Measurements from ENCODE around the gene CPPED1.

CPPED1 gene

DNA sequence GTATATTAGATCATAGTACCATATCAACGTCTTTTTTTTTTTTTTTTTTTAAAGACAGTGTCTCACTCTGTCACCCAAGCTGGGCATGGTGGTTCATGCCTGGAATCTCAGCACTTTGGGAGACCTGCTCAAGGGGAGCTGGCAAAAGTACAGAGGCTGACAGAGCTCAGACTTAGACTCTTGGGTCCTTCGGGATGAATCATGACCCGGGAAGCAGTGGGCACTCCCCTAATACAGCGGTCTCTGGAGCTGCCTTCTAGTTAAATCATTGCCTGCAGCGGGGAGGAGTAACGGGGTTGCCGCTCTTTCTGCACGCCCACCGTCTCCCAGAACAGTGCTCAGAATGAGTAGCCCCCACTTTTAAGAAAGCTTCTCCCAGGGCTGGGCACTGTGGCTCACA lies 174.4 kb downstream of the CPPED1 start:
- DNase-seq, result no peak

DNA sequence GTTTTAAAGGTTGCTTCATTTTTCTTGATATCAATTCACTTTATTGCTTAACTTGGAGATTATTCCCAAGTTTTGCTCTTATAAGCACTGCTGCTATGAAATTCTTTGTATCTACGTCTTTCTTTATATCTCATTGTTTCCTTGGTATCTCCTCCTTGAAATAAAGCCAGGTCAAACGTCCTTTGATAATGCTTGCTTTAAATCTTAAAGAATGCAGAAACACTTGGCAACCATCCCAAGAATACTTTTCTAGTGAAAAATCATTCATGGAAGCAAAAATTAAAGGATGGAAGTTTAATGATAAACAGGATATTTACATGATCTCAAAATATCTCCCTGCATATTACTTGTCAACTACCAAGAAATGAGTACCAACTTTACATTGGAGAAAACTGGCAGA lies 175.2 kb downstream of the CPPED1 start:
- DNase-seq, result no peak

DNA sequence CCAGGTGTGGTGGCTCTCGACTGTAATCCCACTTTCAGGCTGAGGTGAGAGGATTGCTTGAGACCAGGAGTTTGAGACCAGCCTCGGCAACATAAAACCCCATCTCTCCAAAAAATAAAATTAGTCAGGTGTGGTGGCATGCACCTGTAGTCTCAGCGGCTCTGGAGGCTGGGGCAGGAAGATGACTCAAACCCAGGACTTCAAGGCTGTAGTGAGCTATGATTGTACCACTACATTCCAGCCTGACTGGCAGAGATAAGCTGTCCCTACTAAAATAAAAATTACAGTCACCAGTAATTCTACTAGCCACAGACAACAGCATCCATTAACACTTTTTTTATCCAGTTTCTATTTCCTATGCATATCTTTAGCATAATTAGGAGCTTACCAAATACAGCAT lies 176.3 kb downstream of the CPPED1 start:
- DNase-seq, result peak in 1 of 2 experiments; percentile 15

DNA sequence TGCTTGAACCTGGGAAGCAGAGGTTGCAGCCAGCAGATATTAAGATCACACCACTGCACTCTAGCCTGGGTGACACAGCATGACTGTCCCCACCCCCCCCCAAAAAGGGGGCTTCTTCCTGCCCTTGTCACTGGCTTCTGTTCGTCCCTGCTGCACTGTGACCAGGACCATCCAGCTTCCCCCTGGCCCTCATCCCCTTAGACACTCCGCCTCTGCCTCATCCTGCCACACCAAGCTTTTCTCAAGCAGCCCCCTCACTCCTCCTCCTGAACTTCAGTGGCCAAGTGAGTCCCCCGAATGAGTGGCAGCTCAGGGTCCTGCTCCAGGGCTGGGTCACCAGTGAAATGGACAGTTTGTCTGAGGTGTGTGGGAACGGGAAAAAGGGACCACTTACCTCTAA lies 177.3 kb downstream of the CPPED1 start:
- no peak for DNase-seq

DNA sequence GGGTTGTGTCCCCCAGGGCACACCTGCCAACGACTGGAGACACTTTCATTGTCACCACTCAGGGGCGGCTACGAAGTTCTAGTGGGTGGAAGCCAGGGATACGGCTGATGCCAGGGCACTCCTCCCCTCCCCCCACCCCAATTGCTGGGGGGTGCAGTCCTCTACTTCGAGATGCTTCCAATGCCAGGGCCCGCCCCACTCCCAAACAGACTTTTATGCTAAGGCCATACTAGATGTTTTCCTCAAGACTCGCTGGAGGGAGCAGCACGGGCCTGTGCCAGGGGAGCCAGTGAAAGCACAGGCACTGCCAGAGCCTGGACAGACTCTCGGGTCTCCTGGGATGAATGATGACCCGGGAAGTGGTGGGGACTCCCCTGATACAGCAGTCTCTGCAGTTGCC lies 178.0 kb downstream of the CPPED1 start:
- DNase-seq, result peak in 1 of 2 experiments; percentile 17

DNA sequence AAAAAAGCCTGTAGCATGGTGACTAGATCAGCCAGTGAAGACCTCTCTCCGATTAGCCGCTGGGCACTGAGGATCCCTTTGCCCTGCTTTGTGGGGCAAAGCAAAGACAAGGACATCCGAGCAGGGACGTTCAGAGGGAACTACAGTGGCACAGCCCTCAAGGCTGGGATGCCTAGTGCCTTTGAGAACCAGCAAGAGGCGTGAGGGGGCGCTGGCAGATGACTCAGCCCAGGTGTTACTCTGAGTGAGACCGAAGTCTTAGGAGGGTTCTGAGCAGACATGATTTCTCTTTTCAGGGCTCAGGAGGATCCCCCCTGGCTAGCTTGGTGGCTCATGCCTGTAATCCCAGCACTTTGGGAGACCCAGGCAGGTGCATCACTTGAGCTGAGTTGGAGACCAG lies 178.6 kb downstream of the CPPED1 start:
- peak; percentile 36 to 51 for DNase-seq

DNA sequence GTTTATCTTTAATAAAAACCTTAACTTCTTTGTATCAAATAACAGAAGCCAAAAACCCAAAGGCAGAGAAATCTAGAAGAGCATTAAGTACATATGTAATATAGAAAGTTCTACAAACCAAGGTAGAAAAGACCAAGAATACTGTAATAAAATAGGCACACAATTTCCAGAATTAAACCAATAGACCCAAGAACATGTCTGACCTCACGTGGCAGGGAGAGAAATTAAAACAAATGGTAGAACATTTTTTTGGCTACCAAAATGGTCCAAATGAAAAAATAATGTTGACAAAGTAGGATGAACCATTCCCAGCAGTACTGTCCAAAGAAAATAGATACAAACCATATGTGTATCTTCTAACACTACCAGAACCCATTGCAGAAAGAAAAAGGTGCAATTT lies 183.5 kb downstream of the CPPED1 start:
- no peak for DNase-seq

DNA sequence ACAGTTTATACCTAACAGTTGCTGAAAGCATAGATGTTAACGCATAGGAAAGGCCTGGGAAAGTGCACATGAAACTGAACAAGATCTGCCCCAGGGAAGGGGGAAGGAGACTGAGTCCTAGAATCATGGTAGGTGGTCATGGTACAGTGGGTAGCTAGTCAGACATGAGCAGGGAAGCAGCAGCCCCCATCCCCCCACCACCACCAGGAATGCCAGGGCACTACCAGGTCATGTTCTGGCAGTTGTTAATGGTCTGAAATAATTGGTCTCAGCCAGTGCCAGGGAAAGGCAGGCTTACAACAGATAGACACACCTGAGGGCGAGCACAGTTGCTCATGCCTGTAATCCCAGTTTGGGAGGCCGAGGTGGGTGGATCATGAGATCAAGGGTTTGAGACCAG lies 185.2 kb downstream of the CPPED1 start:
- no peak for DNase-seq

DNA sequence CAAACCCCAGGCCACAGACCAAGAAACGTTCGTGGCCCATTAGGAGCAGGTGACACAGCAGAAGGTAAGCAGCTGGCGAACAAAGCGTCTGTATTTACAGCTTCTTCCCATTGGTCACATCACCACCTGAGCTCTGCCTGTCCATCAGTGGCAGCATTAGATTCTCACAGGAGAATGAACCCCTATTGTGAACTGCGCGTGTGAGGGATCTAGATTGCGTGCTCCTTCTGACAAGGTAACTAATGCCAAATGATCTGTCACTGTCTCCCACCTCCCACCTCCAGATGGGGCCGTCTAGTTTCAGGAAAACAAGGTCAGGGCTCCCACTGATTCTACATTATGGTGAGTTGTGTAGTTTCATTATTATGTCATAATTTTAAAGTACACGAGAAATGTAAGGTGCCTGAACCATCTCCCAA lies 186.3 kb downstream of the CPPED1 start:
- peak; percentile 62 to 67 for DNase-seq

DNA sequence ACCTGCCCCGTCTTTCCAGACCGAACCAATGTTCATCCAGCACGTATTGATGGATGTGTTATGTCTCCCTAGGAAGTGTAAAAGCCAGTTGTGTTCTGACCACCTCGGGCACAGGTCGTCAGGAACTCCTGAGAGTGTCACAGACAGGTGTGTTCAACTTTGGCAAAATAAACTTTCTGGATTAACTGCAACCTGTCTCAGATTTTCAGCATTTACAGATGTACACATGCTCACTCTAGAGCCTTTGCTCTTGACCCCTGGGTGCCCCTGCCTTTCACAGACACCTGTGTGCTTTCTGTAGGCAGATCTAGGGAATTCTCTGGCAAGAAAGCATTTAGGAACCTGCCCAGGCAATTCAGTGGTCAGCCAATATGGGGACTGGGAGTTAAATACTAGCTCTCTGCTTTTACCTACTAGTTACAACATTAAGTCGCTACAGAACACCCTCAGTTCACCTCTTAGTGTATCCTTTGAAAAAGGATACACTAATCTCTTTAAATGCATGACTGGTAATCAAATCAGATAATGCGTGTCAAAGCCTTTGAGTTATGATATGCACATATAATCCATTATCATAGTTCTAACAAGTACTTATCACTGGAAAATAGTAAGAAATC lies 188.9 kb downstream of the CPPED1 start:
- no peak for DNase-seq

DNA sequence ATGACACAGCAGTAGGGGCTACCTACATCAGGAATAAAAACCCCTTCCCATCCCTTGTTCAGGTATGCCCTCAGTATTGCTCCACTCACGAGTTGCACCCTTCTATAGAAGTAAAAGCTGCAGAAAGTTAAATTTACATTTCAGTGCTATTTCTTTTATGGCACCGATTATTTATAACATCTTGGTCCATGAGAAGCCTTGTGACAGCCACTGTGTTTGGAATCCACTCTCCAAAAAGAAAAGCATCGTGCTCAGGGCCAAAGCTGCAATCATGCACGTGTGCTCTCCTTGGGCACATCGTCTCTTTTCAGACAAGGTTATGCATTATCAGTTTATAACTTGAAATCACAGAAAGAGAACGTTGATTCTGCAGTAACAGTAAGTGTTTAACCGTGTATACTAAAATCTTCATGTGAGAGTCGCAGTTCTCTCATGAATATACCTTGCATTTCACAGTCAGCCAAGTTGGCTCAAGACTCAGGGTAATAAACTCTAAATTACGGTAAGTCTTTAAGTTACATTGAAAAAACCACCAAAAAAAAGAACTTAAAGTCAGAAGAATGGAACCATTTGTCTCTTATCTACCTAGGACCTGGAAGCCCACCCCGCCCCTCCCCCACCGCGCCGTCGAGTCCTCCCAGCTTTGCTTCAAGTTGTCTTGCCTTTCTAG lies 189.6 kb downstream of the CPPED1 start:
- DNase-seq, result no peak

DNA sequence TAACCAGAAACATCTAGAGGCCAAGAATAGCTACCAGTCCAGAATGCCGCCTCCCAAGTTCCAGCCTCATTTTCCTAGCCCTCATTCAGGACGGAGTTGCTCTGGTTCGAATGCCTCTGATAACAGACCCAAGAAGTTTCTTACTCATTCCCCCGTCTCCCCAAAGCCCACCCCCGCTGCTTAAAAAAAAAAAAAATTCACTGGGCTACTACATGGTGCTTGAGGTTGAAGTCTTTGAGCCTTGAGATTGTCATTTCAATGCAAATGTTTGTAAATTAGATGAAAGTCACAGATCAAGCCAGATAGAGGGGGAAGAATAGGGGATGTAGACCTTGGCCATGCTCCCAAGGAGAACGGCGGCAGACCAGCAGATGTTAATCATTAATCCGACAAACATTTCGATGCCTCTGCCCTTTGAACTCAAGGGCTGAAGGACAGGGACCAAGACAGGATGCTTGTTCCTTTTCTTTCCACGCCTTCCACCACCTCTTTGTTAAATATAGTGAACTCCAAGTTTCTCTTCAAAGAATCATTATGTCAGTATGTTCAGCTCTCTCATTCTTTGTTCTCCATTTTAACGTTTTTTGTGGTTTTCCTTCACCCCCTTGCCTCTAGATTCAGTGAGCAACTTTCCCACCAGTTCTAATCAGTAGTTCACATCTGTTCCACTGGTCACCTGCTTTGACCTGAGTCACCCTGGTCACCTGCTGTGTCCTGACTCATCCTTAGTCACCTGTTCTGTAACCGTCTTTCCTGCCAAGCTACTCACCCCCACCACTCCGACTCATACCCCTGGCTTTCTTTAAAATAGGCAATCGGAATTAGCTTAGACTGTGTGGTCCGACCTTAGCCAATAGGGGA lies 190.3 kb downstream of the CPPED1 start:
- DNase-seq, result peak; percentile 66 to 74

DNA sequence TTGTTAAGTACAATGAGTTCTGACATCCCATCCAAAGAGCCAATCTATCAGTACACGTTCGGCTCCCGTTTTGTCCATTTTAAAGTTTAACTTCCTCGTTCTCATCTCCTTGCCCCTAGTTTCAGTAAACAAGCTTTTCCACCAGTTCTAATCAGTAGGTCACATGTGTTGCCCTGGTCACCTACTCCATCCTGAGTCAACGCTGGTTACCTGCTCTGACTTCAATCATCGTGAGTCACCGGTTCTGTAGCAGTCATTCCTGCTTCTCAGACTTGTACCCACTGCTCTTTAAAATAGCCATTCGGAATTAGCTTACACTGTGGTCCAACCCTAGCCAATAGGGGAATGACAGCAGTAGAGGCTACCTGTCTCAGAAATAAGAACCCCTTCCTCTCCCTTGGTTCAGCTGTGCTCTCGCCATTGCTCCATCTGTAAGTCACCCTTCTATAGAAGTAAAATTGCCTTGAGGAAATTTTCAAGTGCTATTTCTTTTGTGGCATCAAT lies 191.0 kb downstream of the CPPED1 start:
- no peak for DNase-seq

DNA sequence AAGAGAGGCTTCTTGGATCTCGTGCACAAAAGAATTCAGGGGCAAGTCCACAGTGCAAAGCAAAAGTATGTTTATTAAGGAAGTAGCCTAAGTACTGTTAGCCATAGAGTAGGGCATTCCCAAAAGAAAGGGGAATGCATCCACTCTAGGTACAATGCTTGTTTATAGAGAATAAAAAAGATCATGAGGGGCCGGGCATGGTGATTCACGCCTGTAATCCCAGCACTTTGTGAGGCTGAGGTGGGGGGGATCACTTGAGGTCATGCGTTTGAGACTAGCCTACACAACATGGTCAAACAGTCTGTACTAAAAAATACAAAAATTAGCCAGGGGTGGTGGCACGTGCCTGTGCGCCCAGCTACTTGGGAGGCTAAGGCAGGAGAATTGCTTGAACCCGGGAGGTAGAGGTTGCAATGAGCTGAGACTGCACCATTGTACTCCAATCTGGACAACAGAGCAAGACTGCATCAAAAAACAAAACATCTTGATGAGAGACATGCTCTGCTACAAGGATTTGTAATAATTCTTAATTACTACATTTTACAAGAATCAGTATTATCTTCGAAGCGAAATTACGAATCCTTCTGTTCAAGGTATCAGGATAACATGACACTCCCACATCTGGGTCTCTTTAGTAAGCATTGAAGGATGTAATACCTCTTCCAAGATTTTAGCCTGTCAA lies 191.6 kb downstream of the CPPED1 start:
- no peak for DNase-seq

DNA sequence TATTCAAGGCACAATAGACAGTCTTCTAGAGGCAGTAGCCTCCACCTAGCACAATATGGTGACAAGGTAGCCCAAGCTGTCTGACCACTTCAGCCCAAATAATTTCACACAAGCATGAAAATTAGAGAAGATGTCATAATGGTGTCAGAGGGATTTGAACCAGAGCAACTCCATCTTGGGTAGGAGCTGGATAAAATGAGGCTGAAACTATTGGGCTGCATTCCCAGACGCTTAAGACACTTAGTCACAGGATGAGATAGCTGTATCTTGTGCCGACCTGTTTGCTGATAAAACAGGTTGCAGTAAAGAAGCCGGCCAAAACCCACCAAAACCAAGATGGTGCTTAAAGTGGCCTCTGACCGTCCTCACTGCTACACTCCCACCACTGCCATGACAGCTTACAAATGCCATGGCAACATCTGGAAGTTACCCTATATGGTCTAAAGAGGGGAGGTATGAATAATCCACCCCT lies 192.6 kb downstream of the CPPED1 start:
- no peak for DNase-seq

DNA sequence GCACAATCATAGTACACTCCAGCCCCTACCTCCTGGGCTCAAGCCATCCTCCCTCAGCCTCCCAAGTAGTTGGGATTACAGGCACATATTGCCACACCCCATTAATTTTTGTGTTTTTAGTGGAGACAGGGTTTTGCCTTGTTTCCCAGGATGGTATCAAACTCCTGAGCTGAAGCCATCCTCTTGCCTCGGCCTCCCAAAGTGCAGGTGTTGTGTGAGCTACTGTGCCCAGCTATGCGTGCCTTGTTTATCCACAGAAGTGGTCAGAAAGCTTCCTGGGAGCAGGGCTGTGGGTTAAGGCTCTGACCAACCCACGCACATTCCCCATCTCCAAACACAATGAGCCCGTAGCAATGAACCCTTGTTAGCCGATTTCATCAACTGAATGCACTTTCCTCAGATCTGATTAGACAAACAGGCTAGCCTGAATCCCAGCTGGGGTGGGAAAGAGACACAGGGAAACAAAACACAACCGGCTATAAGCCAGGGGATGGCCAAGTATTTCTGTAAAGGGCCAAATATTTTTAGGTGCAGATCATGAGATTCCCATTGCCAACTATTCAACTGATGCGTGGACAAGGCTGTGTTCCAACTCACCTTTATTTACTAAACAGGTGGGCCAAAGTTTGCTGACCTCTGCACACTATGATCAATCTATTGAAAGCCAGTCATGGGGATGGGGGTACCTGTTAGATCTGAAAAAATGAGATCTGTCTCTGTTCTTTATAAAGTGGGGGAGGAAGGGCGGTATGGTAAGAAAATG lies 193.6 kb downstream of the CPPED1 start:
- no peak for DNase-seq
